ENCODE data around the gene VAV3.

Gene VAV3

GRCh38 chr1:107547363-107548155 lies 417.4 kb downstream of the VAV3 start:
- no peak for DNase-seq (ENCODE audit: low read depth)
- TF ChIP-seq CTCF (IDR thresholded peaks at IDR 0.05; ENCODE audit: low read length, missing control alignments), result no peak
- no peak overlapping the region for H3K4me3 ChIP-seq (replicated peaks; ENCODE audit: low read depth, low read length)

- DNase-seq (ENCODE audit: low read depth), result no peak
- no peak overlapping the region for H3K4me3 ChIP-seq (replicated peaks; ENCODE audit: low read depth, low read length)
- TF ChIP-seq CTCF (IDR thresholded peaks at IDR 0.05; ENCODE audit: low read length, missing control alignments), result no peak
Measured at GRCh38 chr1:107546576-107546975, 418.4 kb downstream of the VAV3 start.

DNA sequence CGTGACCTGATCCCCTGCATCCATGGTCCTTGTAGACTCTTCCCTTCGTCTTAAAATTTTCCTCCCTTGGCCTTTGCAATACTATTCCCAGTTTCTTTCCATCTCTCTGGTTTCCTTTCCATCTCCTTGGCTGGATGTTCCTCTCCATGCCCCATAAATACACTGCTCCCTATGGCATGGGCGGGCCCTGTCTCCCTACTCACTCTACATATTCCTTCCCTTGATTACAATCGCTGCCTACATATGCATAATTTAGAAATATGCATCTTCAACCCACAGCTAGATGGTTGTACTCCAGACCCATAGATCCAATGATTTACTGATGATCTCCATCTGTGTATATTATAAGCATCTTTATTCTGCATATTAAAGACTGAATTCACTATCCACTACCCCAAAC lies 419.1 kb downstream of the VAV3 start:
- no peak for TF ChIP-seq CTCF (IDR thresholded peaks at IDR 0.05; ENCODE audit: low read length, missing control alignments)
- no peak overlapping the region for H3K4me3 ChIP-seq (replicated peaks; ENCODE audit: low read depth, low read length)
- no peak for DNase-seq (ENCODE audit: low read depth)

GRCh38 chr1:107545056-107545577 lies 419.9 kb downstream of the VAV3 start:
- no peak for DNase-seq (ENCODE audit: low read depth)
- no peak for TF ChIP-seq CTCF (IDR thresholded peaks at IDR 0.05; ENCODE audit: low read length, missing control alignments)
- H3K4me3 ChIP-seq (replicated peaks; ENCODE audit: low read depth, low read length), result no peak overlapping the region

DNA sequence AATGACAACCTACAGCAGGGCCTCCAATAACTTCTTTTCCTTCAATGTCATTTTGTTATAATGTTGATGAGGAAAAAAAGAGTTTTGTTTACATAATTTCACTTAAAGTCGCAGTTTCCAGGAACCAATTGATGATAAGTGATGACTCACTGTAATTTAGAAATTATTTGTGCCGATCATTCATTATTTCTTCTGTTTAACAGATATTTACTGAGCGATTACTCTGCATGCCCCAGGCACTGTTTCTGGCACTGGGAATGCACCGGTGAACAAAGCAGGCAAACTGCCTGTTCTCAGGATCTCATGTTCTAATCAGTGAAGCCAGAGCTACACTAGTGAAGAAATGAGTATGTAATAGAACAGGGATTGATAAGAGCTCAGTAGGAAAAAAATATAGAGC lies 420.7 kb downstream of the VAV3 start:
- no peak overlapping the region for H3K4me3 ChIP-seq (replicated peaks; ENCODE audit: low read depth, low read length)
- no peak for TF ChIP-seq CTCF (IDR thresholded peaks at IDR 0.05; ENCODE audit: low read length, missing control alignments)
- no peak for DNase-seq (ENCODE audit: low read depth)

DNA sequence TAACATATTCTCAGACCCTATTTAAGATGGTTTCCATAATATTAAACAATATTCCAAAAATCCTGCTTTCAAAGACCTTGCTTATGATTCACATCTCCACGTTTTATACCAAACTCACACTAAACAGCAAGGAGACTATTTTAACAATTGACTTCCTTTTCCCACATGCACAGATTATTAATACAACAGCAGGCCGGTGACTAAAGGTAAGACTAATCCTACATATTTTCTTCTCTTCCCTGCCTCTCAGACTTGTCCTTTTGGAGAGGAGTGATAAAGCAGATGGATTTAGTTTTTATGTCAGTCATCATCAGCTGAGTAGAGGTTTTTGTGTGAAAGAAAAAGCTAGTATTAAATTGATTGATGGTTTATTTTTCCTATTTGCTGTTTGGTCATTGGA lies 423.6 kb downstream of the VAV3 start:
- no peak for DNase-seq (ENCODE audit: low read depth)
- no peak overlapping the region for H3K4me3 ChIP-seq (replicated peaks; ENCODE audit: low read depth, low read length)
- TF ChIP-seq CTCF (IDR thresholded peaks at IDR 0.05; ENCODE audit: low read length, missing control alignments), result no peak

DNA sequence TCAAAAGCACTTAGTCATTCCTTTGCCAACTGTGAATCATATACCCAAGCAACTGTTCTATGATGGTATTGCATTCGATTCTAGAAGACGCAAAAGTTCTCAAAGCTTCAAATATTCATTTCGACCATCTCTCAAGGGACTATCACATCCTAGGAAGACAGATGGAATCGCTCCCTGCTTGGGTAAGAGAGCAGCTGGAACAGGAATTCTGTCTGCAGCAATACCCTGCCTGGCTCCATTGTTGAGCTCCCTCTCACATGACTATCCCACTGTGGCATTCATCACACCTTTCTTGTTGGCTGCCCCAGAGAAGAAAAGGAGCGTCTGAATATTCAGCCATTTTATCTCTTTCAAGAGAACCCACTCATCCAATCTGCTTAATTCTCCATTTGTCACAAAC lies 426.5 kb downstream of the VAV3 start:
- no peak for DNase-seq (ENCODE audit: low read depth)
- no peak overlapping the region for H3K4me3 ChIP-seq (replicated peaks; ENCODE audit: low read depth, low read length)
- no peak for TF ChIP-seq CTCF (IDR thresholded peaks at IDR 0.05; ENCODE audit: low read length, missing control alignments)
